PC-9 (cell line): ENCODE results near the gene RASEF.

Source experiments
- EZH2 ChIP-seq: fragments of 200-600 bp; sonication (generic); IDR thresholded peaks from 2 replicates; pipeline ENCODE4 v1.8.0; 2017; ENCODE audit warnings: antibody characterized with exemption, low read depth
- TF ChIP-seq, protein P1 (sequence below): fragments of 200-600 bp; sonication (generic); conservative IDR thresholded peaks from 2 replicates; pipeline ENCODE4 v1.6.1; 2017; ENCODE audit warnings: mixed run types, antibody characterized with exemption, mild to moderate bottlenecking, moderate library complexity

DNA sequence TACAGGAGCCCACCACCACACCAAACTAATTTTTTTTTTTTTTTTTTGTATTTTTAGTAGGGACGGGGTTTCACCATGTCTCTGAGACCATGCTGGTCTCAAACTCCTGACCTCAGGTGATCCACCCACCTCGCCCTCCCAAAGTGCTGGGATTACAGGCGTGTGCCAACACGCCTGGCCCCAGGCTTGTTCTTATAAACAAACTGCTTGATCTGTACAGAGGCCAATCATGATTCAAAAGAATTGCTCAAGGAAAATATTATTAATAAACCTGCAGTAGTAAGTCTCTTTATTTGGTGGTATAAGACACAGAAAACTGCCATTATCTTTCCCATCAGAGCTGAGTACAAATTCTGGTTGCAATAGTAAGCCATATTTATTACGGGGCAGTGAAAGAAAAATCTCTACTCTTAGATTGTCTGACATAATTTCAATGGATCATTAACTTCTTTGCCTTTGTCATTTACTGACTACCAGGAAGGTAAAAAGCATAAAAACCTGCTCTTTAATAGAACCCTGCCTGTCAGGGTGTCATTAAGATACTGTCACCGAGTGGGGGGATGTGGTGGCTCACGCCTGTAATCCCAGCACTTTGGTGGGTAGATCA, 33.3 kb downstream of the RASEF start:
- TF ChIP-seq, protein P1, sequence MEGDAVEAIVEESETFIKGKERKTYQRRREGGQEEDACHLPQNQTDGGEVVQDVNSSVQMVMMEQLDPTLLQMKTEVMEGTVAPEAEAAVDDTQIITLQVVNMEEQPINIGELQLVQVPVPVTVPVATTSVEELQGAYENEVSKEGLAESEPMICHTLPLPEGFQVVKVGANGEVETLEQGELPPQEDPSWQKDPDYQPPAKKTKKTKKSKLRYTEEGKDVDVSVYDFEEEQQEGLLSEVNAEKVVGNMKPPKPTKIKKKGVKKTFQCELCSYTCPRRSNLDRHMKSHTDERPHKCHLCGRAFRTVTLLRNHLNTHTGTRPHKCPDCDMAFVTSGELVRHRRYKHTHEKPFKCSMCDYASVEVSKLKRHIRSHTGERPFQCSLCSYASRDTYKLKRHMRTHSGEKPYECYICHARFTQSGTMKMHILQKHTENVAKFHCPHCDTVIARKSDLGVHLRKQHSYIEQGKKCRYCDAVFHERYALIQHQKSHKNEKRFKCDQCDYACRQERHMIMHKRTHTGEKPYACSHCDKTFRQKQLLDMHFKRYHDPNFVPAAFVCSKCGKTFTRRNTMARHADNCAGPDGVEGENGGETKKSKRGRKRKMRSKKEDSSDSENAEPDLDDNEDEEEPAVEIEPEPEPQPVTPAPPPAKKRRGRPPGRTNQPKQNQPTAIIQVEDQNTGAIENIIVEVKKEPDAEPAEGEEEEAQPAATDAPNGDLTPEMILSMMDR, result no peak
- TF ChIP-seq EZH2, result no peak
